Thoracic aorta (tissue), 2 donors: Measurements from ENCODE around the gene HOXA5. TPM values are rescaled to one million over a fixed set of nuclear protein-coding genes. Genes with fewer than 3 reads are reported as not detected.

Source experiments
- ATAC-seq: fragments of 150-250 bp; one replicate; pipeline ENCODE4 v1.8.0; 2017; ENCODE audit warnings: low read depth; ENCODE audit not compliant: insufficient number of reproducible peaks, low FRiP score
- DNase-seq: peaks from one replicate; pipeline ENCODE4 v3.0.0-alpha.2; 2020; ENCODE audit warnings: low spot score
- H3K27ac ChIP-seq, 2 donors: fragments of 200-600 bp; sonication (generic); 1 replicate in 1 of 2; 2 replicates in 1 of 2; pipeline ENCODE4 v1.5.1; 2016; ENCODE audit warnings: mild to moderate bottlenecking in 2 of 2, moderate library complexity in 2 of 2
- H3K27me3 ChIP-seq: fragments of 200-600 bp; sonication (generic); replicated peaks from 2 replicates; pipeline ENCODE4 v1.6.0; 2016; ENCODE audit warnings: mild to moderate bottlenecking; ENCODE audit not compliant: insufficient read depth
- H3K36me3 ChIP-seq: fragments of 200-600 bp; sonication (generic); one replicate; pipeline ENCODE4 v1.5.1; 2016
- H3K4me1 ChIP-seq, 2 donors: fragments of 200-600 bp; sonication (generic); 1 replicate in 1 of 2; 2 replicates in 1 of 2; pipeline versions ENCODE4 v1.5.1 to v1.6.0; 2016; ENCODE audit warnings: low read depth in 2 of 2, mild to moderate bottlenecking in 1 of 2; ENCODE audit not compliant: control insufficient read depth in 1 of 2
- H3K4me3 ChIP-seq: fragments of 200-600 bp; sonication (generic); 2 replicates; pipeline ENCODE4 v1.5.1; 2016; ENCODE audit warnings: mild to moderate bottlenecking
- H3K9me3 ChIP-seq: fragments of 200-600 bp; sonication (generic); 2 replicates; pipeline ENCODE4 v1.5.1; 2016
- total RNA-seq, 2 donors: library from RNA; depleted of rRNA; stranded (reverse); fragments of >200 nt; gene quantifications; one replicate each; pipeline versions ENCODE4 v1.1.0 to v1.2.3, GENCODE V29; 2016
- TF ChIP-seq, protein P1 (sequence below): fragments of 200-600 bp; sonication (generic); IDR thresholded peaks from one replicate; pipeline ENCODE4 v1.5.1; 2019; ENCODE audit warnings: antibody characterized with exemption

The HOXA5 gene
- total RNA-seq, 2 donors from 2014 or later, result 0.35 to 1.2 TPM

DNA sequence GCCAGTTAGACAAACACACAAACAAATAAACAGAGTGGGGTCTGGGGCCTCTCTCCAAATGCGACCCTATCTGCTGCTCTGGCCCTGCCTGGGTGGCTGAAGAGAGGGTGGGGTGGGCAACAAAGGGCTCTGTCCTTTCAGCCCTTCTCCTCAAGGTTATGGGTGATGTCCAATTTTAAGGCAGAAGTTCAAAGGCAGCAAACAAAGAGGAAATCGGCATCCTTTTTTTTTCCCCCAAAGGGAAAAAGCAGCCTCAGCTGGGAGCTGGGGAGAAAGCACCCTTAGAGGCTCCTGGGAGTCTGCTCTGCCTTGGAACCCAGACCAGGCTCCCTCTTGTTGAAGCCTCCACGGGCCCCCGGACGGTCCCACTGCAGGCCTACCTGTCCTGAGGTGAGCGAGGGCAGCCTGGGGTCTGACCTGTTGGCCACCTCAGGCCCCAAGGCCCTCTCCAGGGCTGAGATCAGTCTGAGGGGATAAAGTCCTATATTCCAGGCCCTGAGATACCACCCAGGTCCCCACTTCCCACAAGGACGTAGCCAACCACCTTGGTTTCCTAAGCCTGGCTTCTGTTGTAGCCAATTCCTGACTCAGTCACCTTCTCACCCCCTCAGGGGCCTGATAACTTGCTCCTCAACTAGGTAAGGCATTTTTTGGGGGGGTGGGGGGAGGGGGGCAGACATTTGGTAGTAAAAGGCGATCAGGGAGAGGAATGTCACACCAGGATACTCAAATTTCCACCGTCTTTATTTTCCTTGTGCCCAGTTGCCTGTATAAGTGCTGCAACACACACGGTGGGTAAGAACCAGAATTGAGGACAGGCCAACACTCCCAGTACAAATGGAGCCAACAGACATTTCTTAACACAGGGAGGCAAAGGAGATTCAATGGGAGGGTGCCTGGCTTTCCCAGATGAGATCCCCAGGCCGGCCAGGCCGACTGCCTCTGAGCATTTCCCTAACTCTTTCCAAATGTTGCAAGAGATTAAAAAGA, 37.2 kb upstream of the HOXA5 start:
- DNase-seq (no peak), ATAC-seq (no peak)
- Histone ChIP-seq H3K4me3 (no peak overlapping the region), H3K36me3 (no peaks in the 10 kb centered on the region), H3K27ac (no peak overlapping the region), H3K4me1 (peaks cover 18 to 40% of the 10 kb centered on the region in 2 donors), H3K27me3 (peaks cover 37% of the 10 kb centered on the region), H3K9me3 (no peaks in the 10 kb centered on the region)
- TF ChIP-seq, protein P1, sequence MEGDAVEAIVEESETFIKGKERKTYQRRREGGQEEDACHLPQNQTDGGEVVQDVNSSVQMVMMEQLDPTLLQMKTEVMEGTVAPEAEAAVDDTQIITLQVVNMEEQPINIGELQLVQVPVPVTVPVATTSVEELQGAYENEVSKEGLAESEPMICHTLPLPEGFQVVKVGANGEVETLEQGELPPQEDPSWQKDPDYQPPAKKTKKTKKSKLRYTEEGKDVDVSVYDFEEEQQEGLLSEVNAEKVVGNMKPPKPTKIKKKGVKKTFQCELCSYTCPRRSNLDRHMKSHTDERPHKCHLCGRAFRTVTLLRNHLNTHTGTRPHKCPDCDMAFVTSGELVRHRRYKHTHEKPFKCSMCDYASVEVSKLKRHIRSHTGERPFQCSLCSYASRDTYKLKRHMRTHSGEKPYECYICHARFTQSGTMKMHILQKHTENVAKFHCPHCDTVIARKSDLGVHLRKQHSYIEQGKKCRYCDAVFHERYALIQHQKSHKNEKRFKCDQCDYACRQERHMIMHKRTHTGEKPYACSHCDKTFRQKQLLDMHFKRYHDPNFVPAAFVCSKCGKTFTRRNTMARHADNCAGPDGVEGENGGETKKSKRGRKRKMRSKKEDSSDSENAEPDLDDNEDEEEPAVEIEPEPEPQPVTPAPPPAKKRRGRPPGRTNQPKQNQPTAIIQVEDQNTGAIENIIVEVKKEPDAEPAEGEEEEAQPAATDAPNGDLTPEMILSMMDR, result no peak

DNA sequence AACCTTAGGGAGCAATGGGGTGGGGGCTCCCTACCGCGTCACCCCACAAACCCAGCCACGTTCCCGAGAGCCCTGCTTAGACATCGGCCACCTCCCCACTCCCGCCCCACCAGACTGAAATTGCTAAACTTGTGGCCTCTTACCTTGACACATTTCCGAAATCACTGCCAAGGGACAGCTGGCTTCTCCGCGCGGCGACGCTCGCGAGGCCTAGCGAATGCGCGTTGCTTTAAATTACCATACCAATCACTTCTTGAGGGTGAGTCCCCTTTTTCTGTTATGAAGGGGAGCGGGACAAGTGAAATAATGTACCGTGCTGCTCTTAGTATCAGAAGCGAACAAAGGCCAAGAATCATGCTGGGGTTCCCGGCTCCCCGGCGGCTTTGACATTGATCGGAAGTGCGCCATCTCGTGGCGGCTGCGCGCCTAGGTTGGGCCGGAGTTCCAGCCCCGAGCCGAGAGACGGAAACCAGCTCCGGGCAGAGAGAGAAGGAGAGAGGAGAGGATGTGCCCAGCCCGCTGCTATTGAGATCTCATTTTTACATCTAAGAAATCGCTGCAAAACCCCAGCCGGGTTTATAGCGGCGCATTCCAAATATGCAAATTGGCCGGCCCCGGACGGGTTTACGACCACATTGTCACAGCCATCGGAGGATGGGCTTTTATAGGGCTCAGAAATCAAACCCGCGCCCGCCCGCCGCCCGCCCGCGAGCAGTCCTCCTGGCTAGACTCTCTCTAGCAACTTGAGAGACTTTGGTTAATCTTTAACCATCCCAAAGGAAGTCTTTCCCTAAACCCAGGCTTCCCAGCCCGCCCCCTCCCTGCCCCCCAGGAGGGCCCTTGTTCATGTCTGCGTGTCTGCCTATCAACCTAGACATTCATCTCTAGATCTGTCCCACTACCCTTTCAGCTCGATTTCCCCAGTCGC, 36.3 kb upstream of the HOXA5 start:
- Histone ChIP-seq H3K4me3 (peak overlapping the region; percentile 42), H3K4me1 (peaks cover 10 to 30% of the 10 kb centered on the region in 2 donors), H3K27me3 (peaks cover 40% of the 10 kb centered on the region), H3K27ac (peak overlapping the region in 1 of 2 donors; percentile 7), H3K9me3 (no peaks in the 10 kb centered on the region), H3K36me3 (no peaks in the 10 kb centered on the region)
- ATAC-seq, result no peak
- no peak for DNase-seq
- TF ChIP-seq, protein P1, result peak; percentile 67

DNA sequence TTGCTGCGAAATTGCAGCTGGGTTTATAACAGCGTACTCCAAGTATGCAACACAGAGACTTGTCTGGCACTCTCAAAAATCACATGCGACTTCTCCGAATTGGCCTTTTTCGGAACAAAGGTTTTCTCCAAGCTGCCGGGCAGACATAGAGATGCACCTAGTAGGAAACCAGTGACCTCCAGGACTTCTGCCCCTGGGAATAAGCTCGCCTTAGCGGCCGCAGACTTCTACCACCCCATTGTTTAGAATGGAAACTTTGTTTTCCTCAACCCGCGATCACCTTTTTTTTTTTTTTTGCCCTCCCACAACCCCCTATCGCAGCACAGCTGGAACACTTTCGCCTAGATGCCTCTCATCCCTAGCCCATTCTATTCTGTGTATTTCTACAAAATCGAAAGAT, 35.5 kb upstream of the HOXA5 start:
- Histone ChIP-seq H3K4me1 (peaks cover 8 to 27% of the 10 kb centered on the region in 2 donors), H3K4me3 (no peak overlapping the region), H3K36me3 (no peaks in the 10 kb centered on the region), H3K27me3 (peaks cover 39% of the 10 kb centered on the region), H3K27ac (peak overlapping the region in 1 of 2 donors; percentile 7), H3K9me3 (no peaks in the 10 kb centered on the region)
- ATAC-seq, result no peak
- TF ChIP-seq, protein P1, result no peak
- DNase-seq, result no peak

DNA sequence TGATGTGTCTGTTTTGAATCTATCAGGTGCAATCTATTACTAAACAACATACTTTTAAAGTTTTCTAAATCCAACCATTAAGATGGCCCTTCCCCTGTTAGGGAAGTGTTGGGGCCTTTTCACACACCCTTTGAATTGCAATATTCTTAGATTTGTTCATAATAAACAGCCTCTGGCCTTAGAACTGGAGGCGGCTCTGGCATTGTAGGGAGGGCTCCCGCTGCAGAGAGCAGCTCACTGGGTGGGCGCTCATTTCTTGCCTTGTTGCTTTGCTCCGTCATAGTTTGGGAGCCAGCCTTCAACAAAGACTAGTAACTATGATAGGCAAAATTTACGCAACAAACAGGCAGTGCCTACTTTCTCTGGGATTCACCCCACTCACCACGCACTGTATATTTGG, 34.9 kb upstream of the HOXA5 start:
- Histone ChIP-seq H3K4me1 (peaks cover 10 to 27% of the 10 kb centered on the region in 2 donors), H3K27me3 (peaks cover 36% of the 10 kb centered on the region), H3K27ac (no peak overlapping the region), H3K4me3 (no peak overlapping the region), H3K36me3 (no peaks in the 10 kb centered on the region), H3K9me3 (no peaks in the 10 kb centered on the region)
- ATAC-seq (no peak), DNase-seq (no peak)
- TF ChIP-seq, protein P1, result no peak
